Activated B cell treated with CpG ODN at 0.5 μM for 24 hours (primary cell): ENCODE measurements around the gene KCNE2. TPM values are rescaled to one million over a fixed set of nuclear protein-coding genes. Genes with fewer than 3 reads are reported as not detected.

Experiments
- ATAC-seq: fragments of 200-7000 bp; cut with Tn5 transposase; one replicate; pipeline ENCODE4 v1.10.0; 2021; ENCODE audit warnings: low read depth, mild to moderate bottlenecking, moderate library complexity
- CTCF ChIA-PET: fragments of 350-600 bp; sonication (Branson Sonifier 250); formaldehyde crosslinking; loops from one replicate; lab custom pipeline; 2021; ENCODE audit warnings: antibody characterized with exemption; lab: Charles Lee
- POLR2A ChIA-PET: fragments of 350-600 bp; sonication (Branson Sonifier 250); formaldehyde crosslinking; loops from one replicate; lab custom pipeline; 2021; ENCODE audit warnings: antibody characterized with exemption; lab: Charles Lee
- DNase-seq: peaks from one replicate; pipeline ENCODE4 v3.0.0; 2022
- H3K27ac Mint-ChIP-seq: one replicate; pipeline ENCODE4 v1.8.0; 2020; ENCODE audit warnings: mixed read lengths
- H3K27me3 Mint-ChIP-seq: one replicate; pipeline ENCODE4 v1.8.0; 2021; ENCODE audit warnings: mixed read lengths
- H3K36me3 Mint-ChIP-seq: one replicate; pipeline ENCODE4 v1.8.0; 2021; ENCODE audit warnings: low read depth, mixed read lengths
- H3K4me1 Mint-ChIP-seq: one replicate; pipeline ENCODE4 v1.8.0; 2021; ENCODE audit warnings: mixed read lengths
- H3K4me3 Mint-ChIP-seq: one replicate; pipeline ENCODE4 v1.8.0; 2020; ENCODE audit warnings: mild to moderate bottlenecking, mixed read lengths
- H3K9me3 Mint-ChIP-seq: one replicate; pipeline ENCODE4 v1.8.0; 2020; ENCODE audit warnings: mixed read lengths
- CTCF ChIP-seq: fragments of 200-600 bp; IDR thresholded peaks from one replicate; pipeline ENCODE4 v1.8.0; 2022; ENCODE audit warnings: antibody characterized with exemption, mild to moderate bottlenecking
- intact Hi-C: fragments of 100-400 bp; cut with micrococcal nuclease; formaldehyde crosslinking; loops from one replicate; pipeline ENCODE4 v1.15.1; 2024
- total RNA-seq: library from RNA; stranded (reverse); gene quantifications from 2 replicates; pipeline ENCODE4 v1.2.3, GENCODE V29; 2022

KCNE2 gene
- total RNA-seq, 1 donor from 2014 or later: not detected

GRCh38 chr21:34355570-34355969, 8.2 kb upstream of the KCNE2 start:
- DNase-seq: no peak
- Mint-ChIP-seq H3K27me3 (peaks cover 36% of the 10 kb centered on the region), H3K4me1 (no peaks in the 10 kb centered on the region), H3K9me3 (peaks cover 3% of the 10 kb centered on the region), H3K27ac (no peak overlapping the region), H3K36me3 (no peaks in the 10 kb centered on the region), H3K4me3 (no peak overlapping the region)
- no peak for ATAC-seq
- ChIA-PET CTCF (interaction anchor here (2.7 kb wide), 1 partner anchor 432 kb away, joined by 18 read pairs; no protein-coding TSS in a partner anchor), POLR2A (no interaction called here)
- intact Hi-C loops: no loop called here
- TF ChIP-seq CTCF: no peak

- Mint-ChIP-seq H3K4me3 (no peak overlapping the region), H3K27ac (no peak overlapping the region), H3K27me3 (peaks cover 42% of the 10 kb centered on the region), H3K36me3 (no peaks in the 10 kb centered on the region), H3K9me3 (peaks cover 3% of the 10 kb centered on the region), H3K4me1 (peaks cover 7% of the 10 kb centered on the region)
- intact Hi-C loops: no loop called here
- DNase-seq (no peak), ATAC-seq (no peak)
- TF ChIP-seq CTCF: no peak
- ChIA-PET POLR2A (interaction anchor here (0.7 kb wide), 1 partner anchor 256 kb away, joined by 3 read pairs; no protein-coding TSS in a partner anchor), CTCF (interaction anchor here (0.8 to 1.6 kb wide), 3 partner anchors 10 to 434 kb away, joined by 3 to 9 read pairs (median 3); no protein-coding TSS in a partner anchor)
Observed at GRCh38 chr21:34357889-34358288, 5.9 kb upstream of the KCNE2 start.

- ATAC-seq (no peak), DNase-seq (no peak)
- intact Hi-C loops: no loop called here
- no peak overlapping the region for H3K4me3 Mint-ChIP-seq
- H3K27me3 Mint-ChIP-seq: peaks cover 39% of the 10 kb centered on the region
- ChIA-PET CTCF (interaction anchor here (0.8 to 1.6 kb wide), 3 partner anchors 11 to 435 kb away, joined by 3 to 9 read pairs (median 3); no protein-coding TSS in a partner anchor), POLR2A (no interaction called here)
- peaks cover 7% of the 10 kb centered on the region for H3K4me1 Mint-ChIP-seq
- no peak overlapping the region for H3K27ac Mint-ChIP-seq
- peaks cover 3% of the 10 kb centered on the region for H3K9me3 Mint-ChIP-seq
- no peak for TF ChIP-seq CTCF
- no peaks in the 10 kb centered on the region for H3K36me3 Mint-ChIP-seq
Observed at GRCh38 chr21:34358866-34359265, 4.9 kb upstream of the KCNE2 start.

GRCh38 chr21:34360488-34361241, 3.1 kb upstream of the KCNE2 start:
- no peaks in the 10 kb centered on the region for H3K36me3 Mint-ChIP-seq
- intact Hi-C loops: loop anchor here (1.0 kb wide), 1 partner anchor 270 kb away; no protein-coding TSS in a partner anchor
- CTCF ChIA-PET: interaction anchor here (0.8 to 1.6 kb wide), 2 partner anchors 13 to 437 kb away, joined by 3 to 8 read pairs; no protein-coding TSS in a partner anchor

More at GRCh38 chr21:34360488-34361241, 3.1 kb upstream of the KCNE2 start:
- no peak overlapping the region for H3K27ac Mint-ChIP-seq
- H3K4me1 Mint-ChIP-seq: peaks cover 7% of the 10 kb centered on the region
- H3K9me3 Mint-ChIP-seq: peaks cover 3% of the 10 kb centered on the region
- ATAC-seq (no peak), DNase-seq (no peak)
- peaks cover 23% of the 10 kb centered on the region for H3K27me3 Mint-ChIP-seq
- POLR2A ChIA-PET: no interaction called here
- TF ChIP-seq CTCF: no peak
- H3K4me3 Mint-ChIP-seq: no peak overlapping the region
